IMR-90 (cell line): ENCODE data around the gene PRCD. TPM values are rescaled to one million over a fixed set of nuclear protein-coding genes. Genes with fewer than 3 reads are reported as not detected.

ENCODE experiments used
- ATAC-seq: fragments of 200-7000 bp; cut with Tn5 transposase; 2 replicates; pipeline ENCODE4 v1.9.1; 2020; ENCODE audit warnings: low read depth, mild to moderate bottlenecking, moderate library complexity
- BruUV-seq: library from RNA; stranded (reverse); fragments of 400-500 nt; replicated peaks from 2 replicates; lab custom pipeline; 2021; lab: Mats Ljungman, UMichigan
- CTCF ChIA-PET: fragments of 300-600 bp; formaldehyde crosslinking; extraction: SDS; loops from one replicate; lab custom pipeline; 2021; ENCODE audit warnings: antibody characterized with exemption; lab: Yijun Ruan, JAX
- POLR2A ChIA-PET: fragments of 300-600 bp; sonication (Branson Sonifier 250); formaldehyde crosslinking; loops from one replicate; lab custom pipeline; 2022; ENCODE audit warnings: antibody characterized with exemption; ENCODE audit not compliant: unreplicated experiment; lab: Charles Lee
- DNase-seq: peaks from one replicate; pipeline ENCODE4 v3.0.0; 2013
- H2AFZ ChIP-seq: replicated peaks from 2 replicates; pipeline ENCODE3; 2013; ENCODE audit warnings: low read length, mild to moderate bottlenecking; ENCODE audit not compliant: poor library complexity
- H2AK5ac ChIP-seq: 2 replicates; pipeline ENCODE4 v1.6.1; 2013; ENCODE audit warnings: low read depth, low read length, inconsistent platforms
- H2AK9ac ChIP-seq: replicated peaks from 2 replicates; pipeline ENCODE3; 2013; ENCODE audit warnings: mild to moderate bottlenecking, low read depth, low read length, moderate library complexity; ENCODE audit not compliant: poor library complexity
- H2BK120ac ChIP-seq: 2 replicates; pipeline ENCODE4 v1.6.1; 2013; ENCODE audit warnings: low read depth, low read length, inconsistent platforms
- H2BK15ac ChIP-seq: 3 replicates; pipeline ENCODE4 v1.6.1; 2013; ENCODE audit warnings: low read depth, low read length, inconsistent platforms
- H2BK20ac ChIP-seq: 2 replicates; pipeline ENCODE4 v1.6.1; 2013; ENCODE audit warnings: low read depth, mild to moderate bottlenecking, inconsistent platforms, low read length, moderate library complexity
- H2BK5ac ChIP-seq: 2 replicates; pipeline ENCODE4 v1.6.1; 2013; ENCODE audit warnings: mild to moderate bottlenecking, low read depth, low read length, inconsistent platforms; ENCODE audit not compliant: poor library complexity, severe bottlenecking
- H3K14ac ChIP-seq: replicated peaks from 2 replicates; pipeline ENCODE4 v1.6.1; 2013; ENCODE audit warnings: low read depth, low read length, inconsistent platforms
- H3K18ac ChIP-seq: 2 replicates; pipeline ENCODE4 v1.6.1; 2013; ENCODE audit warnings: low read depth, low read length, control low read depth
- H3K23ac ChIP-seq: 2 replicates; pipeline ENCODE4 v1.6.1; 2013; ENCODE audit warnings: low read depth, low read length, inconsistent platforms
- H3K27ac ChIP-seq: 2 replicates; pipeline ENCODE4 v1.5.1; 2013; ENCODE audit warnings: mild to moderate bottlenecking, control low read depth, low read length; ENCODE audit not compliant: insufficient read depth
- H3K27me3 ChIP-seq: 2 replicates; pipeline ENCODE4 v1.6.1; 2013; ENCODE audit warnings: low read length; ENCODE audit not compliant: control insufficient read depth, insufficient read depth
- H3K36me3 ChIP-seq: 2 replicates; pipeline ENCODE4 v1.6.1; 2013; ENCODE audit warnings: low read length, mixed read lengths; ENCODE audit not compliant: control insufficient read depth, insufficient read depth
- H3K4ac ChIP-seq: 2 replicates; pipeline ENCODE4 v1.6.1; 2013; ENCODE audit warnings: low read depth, low read length, inconsistent platforms
- H3K4me1 ChIP-seq: 2 replicates; pipeline ENCODE4 v1.6.1; 2013; ENCODE audit warnings: low read length, mixed read lengths; ENCODE audit not compliant: control insufficient read depth, insufficient read depth
- H3K4me2 ChIP-seq: 2 replicates; pipeline ENCODE4 v1.6.1; 2013; ENCODE audit warnings: low read depth, mild to moderate bottlenecking, control low read depth, low read length, moderate library complexity
- H3K4me3 ChIP-seq: 2 replicates; pipeline ENCODE4 v1.5.1; 2013; ENCODE audit warnings: low read depth, mild to moderate bottlenecking, control low read depth, low read length, moderate library complexity; ENCODE audit not compliant: insufficient read depth
- H3K56ac ChIP-seq: 2 replicates; pipeline ENCODE4 v1.6.1; 2013; ENCODE audit warnings: low read length, inconsistent platforms; ENCODE audit not compliant: insufficient read depth; ENCODE audit errors: extremely low read depth
- H3K79me1 ChIP-seq, 2 experiments: 2 replicates each; pipeline ENCODE4 v1.6.1; 2013; ENCODE audit warnings: low read length in 2 of 2, inconsistent platforms in 1 of 2, low read depth in 1 of 2
- H3K9ac ChIP-seq: 2 replicates; pipeline ENCODE4 v1.6.1; 2013; ENCODE audit warnings: low read depth, low read length, control low read depth
- H3K9me1 ChIP-seq: 2 replicates; pipeline ENCODE4 v1.6.1; 2013; ENCODE audit warnings: low read length, inconsistent platforms; ENCODE audit not compliant: insufficient read depth
- H3K9me3 ChIP-seq: 2 replicates; pipeline ENCODE4 v1.6.1; 2013; ENCODE audit warnings: low read length; ENCODE audit not compliant: control insufficient read depth, insufficient read depth
- H4K20me1 ChIP-seq: 2 replicates; pipeline ENCODE4 v1.6.1; 2013; ENCODE audit warnings: low read length, inconsistent platforms; ENCODE audit not compliant: insufficient read depth
- H4K5ac ChIP-seq: 2 replicates; pipeline ENCODE4 v1.6.1; 2013; ENCODE audit warnings: mild to moderate bottlenecking, low read depth, low read length, control low read depth
- H4K8ac ChIP-seq, 2 experiments: 2 replicates each; pipeline ENCODE4 v1.6.1; 2013; ENCODE audit warnings: low read depth in 2 of 2, low read length in 2 of 2, control low read depth in 1 of 2, inconsistent platforms in 1 of 2
- H4K91ac ChIP-seq: 2 replicates; pipeline ENCODE4 v1.6.1; 2013; ENCODE audit warnings: low read depth, low read length, inconsistent platforms; ENCODE audit not compliant: insufficient read depth
- BHLHE40 ChIP-seq: fragments of 150-350 bp; IDR thresholded peaks from 2 replicates; pipeline ENCODE4 v1.6.1; 2016; ENCODE audit warnings: mild to moderate bottlenecking, low read depth, low read length
- CEBPB ChIP-seq: IDR thresholded peaks from 2 replicates; pipeline ENCODE4 v1.6.1; 2012; ENCODE audit warnings: low read depth, low read length, improper control_type of control experiment
- CHD1 ChIP-seq: IDR thresholded peaks from 2 replicates; pipeline ENCODE4 v1.6.1; 2012; ENCODE audit warnings: low read depth, low read length, improper control_type of control experiment
- FOS ChIP-seq: fragments of 150-350 bp; IDR thresholded peaks from 2 replicates; pipeline ENCODE4 v1.6.1; 2016; ENCODE audit warnings: low read depth, low read length
- MAFK ChIP-seq: IDR thresholded peaks from 2 replicates; pipeline ENCODE4 v1.6.1; 2012; ENCODE audit warnings: low read depth, low read length, improper control_type of control experiment
- MAZ ChIP-seq: IDR thresholded peaks from 2 replicates; pipeline ENCODE4 v1.6.1; 2012; ENCODE audit warnings: low read depth, mild to moderate bottlenecking, low read length, improper control_type of control experiment, moderate library complexity, borderline replicate concordance
- POLR2A ChIP-seq: IDR thresholded peaks from 2 replicates; pipeline ENCODE4 v1.6.1; 2012; ENCODE audit warnings: mild to moderate bottlenecking, low read depth, low read length
- RCOR1 ChIP-seq: IDR thresholded peaks from 2 replicates; pipeline ENCODE4 v1.6.1; 2012; ENCODE audit warnings: mild to moderate bottlenecking, low read length, improper control_type of control experiment; ENCODE audit not compliant: insufficient replicate concordance
- WGBS, 2 experiments: methylation state at CpG; one replicate each; pipeline versions ENCODE4 v1.1.5 to v1.1.7; 2013; ENCODE audit warnings: missing lambda C conversion rate in 2 of 2; ENCODE audit not compliant: insufficient read length in 1 of 2; ENCODE audit errors: extremely low coverage in 2 of 2; 5-methylcytosine and 5-hydroxymethylcytosine counted together
- dilution Hi-C: fragments of 300-500 bp; cut with HindIII; formaldehyde crosslinking; loops from one replicate; pipeline ENCODE4 v1.14.3; 2018; ENCODE audit warnings: low sequenced_read_pairs; ENCODE audit not compliant: unreplicated experiment
- in situ Hi-C: fragments of 300-500 bp; cut with MboI; formaldehyde crosslinking; loops from 3 replicates; pipeline ENCODE4 v1.14.3; 2019; ENCODE audit warnings: low sequenced_read_pairs, inconsistent platforms, mixed read lengths
- intact Hi-C: fragments of 100-400 bp; cut with micrococcal nuclease; formaldehyde crosslinking; loops from 2 replicates; pipeline ENCODE4 v1.10.0; 2022
- polyA plus RNA-seq, 3 experiments: library from polyadenylated mRNA; depleted of rRNA; stranded (reverse); fragments of >200 nt; gene quantifications; 2 replicates each; pipeline ENCODE4 v1.2.3, GENCODE V29; 2012; ENCODE audit warnings: low replicate concordance in 1 of 3
- total RNA-seq: library from RNA; depleted of rRNA; stranded (reverse); fragments of >200 nt; gene quantifications from 2 replicates; pipeline ENCODE4 v1.2.3, GENCODE V29; 2012

Gene PRCD
- total and polyA plus RNA-seq, 2 of the 4 experiments (the other 2 are of a cell fraction) = 0.32 TPM; not detected in 1

GRCh38 chr17:76550712-76551615 is 11.1 kb downstream of the PRCD start:
- Histone ChIP-seq H2AK5ac (peak overlapping the region; percentile 67; the same call in 1 of the 2 replicates), H3K9me3 (no peaks in the 10 kb centered on the region), H2BK20ac (peak overlapping the region; percentile 92), H3K23ac (peak overlapping the region; percentile 86), H3K4me2 (peak overlapping the region; percentile 60), H3K27me3 (no peaks in the 10 kb centered on the region), H3K27ac (peak overlapping the region; percentile 83), H2AFZ (peak overlapping the region; percentile 59), H3K79me1 (0 out of 4 replicates have a peak, but pooled peaks cover 0 to 12% of the 10 kb centered on the region in 2 experiments), H4K20me1 (peaks cover 6% of the 10 kb centered on the region; the same call in 1 of the 2 replicates), H3K9me1 (peaks cover 13% of the 10 kb centered on the region), H2BK5ac (peak overlapping the region; percentile 82), H3K14ac (peak overlapping the region; percentile 97), H3K9ac (no peak overlapping the region), H2BK15ac (peak overlapping the region; percentile 79; the same call in 2 of the 3 replicates), H4K91ac (peak overlapping the region; percentile 91), H4K5ac (peak overlapping the region; percentile 82), H3K4me1 (peaks cover 16% of the 10 kb centered on the region), H2AK9ac (peak overlapping the region; percentile 80), H2BK120ac (peak overlapping the region; percentile 96), H3K56ac (peak overlapping the region; percentile 27; the same call in 1 of the 2 replicates), H3K36me3 (no peaks in the 10 kb centered on the region), H3K4ac (peak overlapping the region; percentile 91), H3K4me3 (no peak overlapping the region), H4K8ac (peak overlapping the region; percentile 39 to 94; a peak in 3 of 4 replicates), H3K18ac (peak overlapping the region; percentile 92)
- ATAC-seq = peak; percentile 9
- ChIA-PET CTCF (no interaction called here), POLR2A (no interaction called here)
- WGBS, 2 experiments = 53% methylated on average over 2 of the region's 15 CpGs; no CpG with 5 or more reads in 1 of the 2 experiments
- intact Hi-C loops (no loop called here), in situ Hi-C loops (no loop called here), dilution Hi-C loops (no loop called here)
- no TSS peak for BruUV-seq
- peak; percentile 54 for DNase-seq
- peak; percentile 14 for TF ChIP-seq RCOR1
- TF ChIP-seq BHLHE40 = 0 out of 2 replicates have a peak, but pooled peaks have one; percentile 8
- no peak for TF ChIP-seq MAFK
- no peak for TF ChIP-seq CHD1
- no peak for TF ChIP-seq MAZ
- TF ChIP-seq POLR2A = no peak
- TF ChIP-seq FOS = no peak
- peak; percentile 81 for TF ChIP-seq CEBPB
